Neural cell (in vitro differentiated cells): ENCODE measurements around the gene TTLL12.

Experiments used
- CTCF ChIP-seq: fragments of 450-650 bp; IDR thresholded peaks from 2 replicates; pipeline ENCODE4 v1.5.1; 2014; ENCODE audit warnings: antibody characterized with exemption, mild to moderate bottlenecking, moderate library complexity; ENCODE audit not compliant: poor library complexity, severe bottlenecking
- TAF1 ChIP-seq: IDR thresholded peaks from 2 replicates; pipeline ENCODE4 v1.6.1; 2012; ENCODE audit warnings: low read depth

GRCh38 chr22:43182726-43183125 lies 4.2 kb downstream of the TTLL12 start:
- TF ChIP-seq TAF1 (no peak), CTCF (no peak)
